HG02759 (cell line): ENCODE data around the gene LMCD1.
A peak's percentile ranks its signal among the peaks of the same experiment; 100 is the strongest.

Experiments
- ATAC-seq: cut with Tn5 transposase; IDR thresholded peaks from one replicate; pipeline ENCODE4 v1.9.1; 2021; ENCODE audit warnings: mild to moderate bottlenecking, moderate library complexity; ENCODE audit not compliant: unreplicated experiment

The LMCD1 gene

DNA sequence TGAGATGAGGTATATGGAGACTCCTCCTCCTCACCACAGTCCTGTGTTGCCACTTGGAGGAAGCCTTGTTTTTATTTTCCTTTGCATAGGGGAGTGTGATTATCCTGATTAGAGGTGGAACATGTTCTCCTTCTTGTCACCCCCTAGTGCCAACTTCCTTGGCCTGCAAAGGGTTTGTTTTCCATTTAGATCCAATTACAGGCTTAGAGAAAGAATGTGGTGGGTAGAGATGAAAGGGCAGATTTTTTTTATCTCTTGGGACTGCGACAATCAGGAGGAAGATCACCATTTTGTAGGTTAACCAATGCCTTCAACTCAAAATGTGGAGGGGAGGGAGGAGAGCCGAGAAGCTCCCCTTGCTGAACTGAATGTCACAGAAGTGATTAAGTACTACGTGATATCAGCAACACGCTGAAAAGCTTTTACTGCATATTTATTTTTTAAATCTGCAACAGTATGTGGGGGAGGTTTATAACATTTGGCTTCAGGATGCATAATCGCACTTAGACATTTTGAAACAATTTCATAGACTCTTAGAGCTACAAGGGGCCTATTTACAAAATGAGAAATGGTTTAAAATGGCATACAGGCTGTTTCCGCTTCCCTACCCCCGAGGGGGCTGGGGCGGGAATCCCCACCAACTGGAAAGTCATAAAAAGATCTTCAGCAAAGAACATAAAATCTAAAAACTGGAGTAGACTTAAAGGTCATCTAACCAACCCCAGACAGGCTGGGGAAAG is 2.4 kb downstream of the LMCD1 start:
- peak; percentile 17 for ATAC-seq

DNA sequence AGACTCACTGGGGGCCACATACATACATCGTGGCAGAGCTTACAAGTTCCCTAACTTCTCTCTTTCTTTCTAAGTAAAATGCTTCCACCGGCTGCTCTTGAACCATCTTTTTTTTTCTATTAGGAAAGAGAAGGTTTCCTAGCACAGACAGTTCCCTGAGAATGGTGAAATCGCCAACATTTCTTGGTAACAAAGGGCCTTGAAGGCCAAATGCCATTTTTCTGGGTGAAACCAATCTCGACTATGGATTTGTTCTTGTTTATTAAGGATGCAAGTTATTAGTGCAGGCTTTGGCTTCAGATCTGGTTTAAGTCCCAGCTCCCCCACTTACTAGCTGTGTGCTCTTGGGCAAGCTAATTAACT is 3.0 kb downstream of the LMCD1 start:
- no peak for ATAC-seq

- ATAC-seq = no peak
These were observed 4.0 kb downstream of the LMCD1 start for GRCh38 chr3:8505621-8506020.

DNA sequence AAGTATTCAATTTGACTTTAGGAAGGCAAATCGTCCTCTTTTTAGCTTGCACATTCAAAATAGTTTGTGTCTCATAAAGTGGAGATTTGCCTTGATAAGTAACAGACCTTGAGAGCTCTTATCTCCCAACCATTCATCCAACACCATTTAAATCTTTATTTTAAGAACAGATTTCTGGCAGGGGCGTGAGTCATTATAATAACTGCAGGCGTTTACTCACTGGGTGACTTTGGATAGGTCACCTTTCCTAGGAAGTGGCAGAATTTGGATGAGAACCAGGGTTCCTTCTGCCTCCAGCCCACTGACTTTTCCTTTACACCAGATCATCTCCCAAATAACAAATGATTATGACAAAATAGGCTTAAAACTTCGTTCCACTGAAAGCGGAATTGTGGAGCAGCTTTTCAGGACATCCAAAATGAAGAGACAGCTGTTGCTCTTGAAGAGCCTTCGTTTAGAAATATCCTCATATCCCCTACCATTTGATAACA is 5.0 kb downstream of the LMCD1 start:
- ATAC-seq = no peak

GRCh38 chr3:8507496-8507895 is 5.9 kb downstream of the LMCD1 start:
- ATAC-seq = no peak

- no peak for ATAC-seq
These were observed 8.3 kb downstream of the LMCD1 start for GRCh38 chr3:8509961-8510360.

GRCh38 chr3:8512234-8512633 is 10.6 kb downstream of the LMCD1 start:
- ATAC-seq = no peak

GRCh38 chr3:8516047-8516661 is 14.5 kb downstream of the LMCD1 start:
- no peak for ATAC-seq

DNA sequence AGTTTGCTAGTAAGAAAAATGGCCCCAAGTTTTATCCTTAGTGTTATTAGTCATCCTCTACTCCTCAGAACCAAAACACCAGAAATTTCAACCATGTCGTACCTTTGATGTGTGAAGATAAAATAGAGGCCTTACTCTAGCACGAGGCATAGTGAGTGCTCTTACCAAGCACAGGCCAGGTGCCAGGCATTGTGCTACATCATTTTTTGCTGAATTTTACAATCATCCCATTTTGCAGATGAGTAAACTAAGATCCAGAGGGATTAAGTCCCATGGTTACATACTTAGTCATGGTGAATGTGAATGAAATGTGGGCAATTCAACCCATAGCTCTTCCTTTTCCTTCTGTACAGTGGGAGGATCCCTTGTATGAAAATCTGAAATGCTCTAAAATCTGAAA is 15.2 kb downstream of the LMCD1 start:
- ATAC-seq = no peak

- ATAC-seq = no peak
These were observed 15.9 kb downstream of the LMCD1 start for GRCh38 chr3:8517487-8517886.

DNA sequence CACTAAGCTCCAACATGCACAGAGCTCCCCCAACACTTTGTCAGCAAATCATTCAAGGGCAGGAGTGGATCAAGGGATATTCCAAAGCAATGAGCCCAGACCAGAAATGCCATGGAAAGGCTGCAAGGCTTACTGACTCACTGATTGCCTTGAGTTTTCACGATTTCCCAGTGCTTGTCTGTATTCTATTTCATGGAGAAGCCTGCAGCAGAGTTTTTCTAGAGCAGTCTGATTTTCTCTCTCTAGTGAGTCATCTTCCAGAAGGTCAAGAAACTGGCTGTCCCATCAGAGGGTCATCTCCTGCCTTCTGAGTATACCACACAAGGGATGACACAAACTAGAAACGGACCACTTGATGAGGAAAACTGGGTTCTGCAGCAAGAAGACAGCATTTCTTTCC is 16.5 kb downstream of the LMCD1 start:
- no peak for ATAC-seq

DNA sequence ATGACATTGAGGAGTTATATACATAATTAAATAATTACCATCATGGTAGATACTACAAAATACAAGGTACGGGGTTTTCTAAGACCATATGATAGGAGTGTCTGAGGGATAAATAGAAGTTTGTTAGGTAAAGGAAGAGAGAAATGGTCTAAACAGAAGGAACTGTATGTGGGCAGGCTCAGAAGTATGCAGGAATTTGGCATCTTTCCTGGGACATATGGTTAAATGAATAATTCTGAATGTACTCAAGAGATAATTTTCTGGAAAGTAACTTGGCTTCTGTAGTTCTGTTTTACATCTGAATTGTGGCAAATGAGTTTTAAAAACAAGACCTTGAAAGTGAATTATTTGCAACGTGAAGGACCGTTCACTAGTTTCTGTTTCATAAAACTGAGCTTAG is 17.5 kb downstream of the LMCD1 start:
- ATAC-seq = no peak

GRCh38 chr3:8519774-8520448 is 18.3 kb downstream of the LMCD1 start:
- ATAC-seq = no peak

- ATAC-seq = no peak
These were observed 19.3 kb downstream of the LMCD1 start for GRCh38 chr3:8520816-8521403.

DNA sequence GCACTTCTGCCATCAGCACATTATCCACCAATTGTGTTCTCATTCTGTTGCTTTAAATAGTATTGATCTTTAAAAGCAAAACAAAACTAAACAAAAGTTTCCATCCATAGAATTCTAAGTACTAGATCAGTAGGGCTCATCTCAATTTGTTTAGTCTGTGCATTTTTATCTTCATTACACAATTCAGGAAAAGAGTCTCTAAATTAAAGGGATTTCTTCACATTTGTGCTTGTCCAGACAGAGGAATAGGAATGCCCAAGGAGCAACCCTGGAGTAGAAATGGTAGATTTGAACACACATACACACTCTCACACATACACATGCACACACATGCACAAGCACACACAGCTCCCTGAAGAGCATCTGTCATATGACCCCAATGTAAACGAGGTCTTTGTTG is 21.4 kb downstream of the LMCD1 start:
- no peak for ATAC-seq

DNA sequence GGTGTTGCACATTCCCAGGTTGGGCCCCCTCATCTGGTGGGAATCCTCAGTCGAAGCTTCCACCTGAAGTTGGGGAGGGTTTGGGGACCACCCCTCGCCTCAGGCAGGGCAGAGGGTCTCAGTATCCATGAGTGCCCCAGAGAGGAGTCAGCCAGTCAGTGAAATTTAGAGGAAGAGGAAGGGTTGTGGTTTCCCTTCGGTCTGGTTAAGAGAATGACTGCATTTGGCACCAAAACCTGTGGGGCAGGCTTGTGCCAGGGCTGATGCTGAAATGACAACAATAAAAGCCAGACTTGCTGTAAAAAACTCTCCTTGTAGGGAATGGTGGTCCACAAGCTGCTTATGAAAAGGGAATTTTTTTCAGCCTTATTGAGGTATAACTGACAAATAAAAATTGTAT is 22.6 kb downstream of the LMCD1 start:
- peak; percentile 41 for ATAC-seq

DNA sequence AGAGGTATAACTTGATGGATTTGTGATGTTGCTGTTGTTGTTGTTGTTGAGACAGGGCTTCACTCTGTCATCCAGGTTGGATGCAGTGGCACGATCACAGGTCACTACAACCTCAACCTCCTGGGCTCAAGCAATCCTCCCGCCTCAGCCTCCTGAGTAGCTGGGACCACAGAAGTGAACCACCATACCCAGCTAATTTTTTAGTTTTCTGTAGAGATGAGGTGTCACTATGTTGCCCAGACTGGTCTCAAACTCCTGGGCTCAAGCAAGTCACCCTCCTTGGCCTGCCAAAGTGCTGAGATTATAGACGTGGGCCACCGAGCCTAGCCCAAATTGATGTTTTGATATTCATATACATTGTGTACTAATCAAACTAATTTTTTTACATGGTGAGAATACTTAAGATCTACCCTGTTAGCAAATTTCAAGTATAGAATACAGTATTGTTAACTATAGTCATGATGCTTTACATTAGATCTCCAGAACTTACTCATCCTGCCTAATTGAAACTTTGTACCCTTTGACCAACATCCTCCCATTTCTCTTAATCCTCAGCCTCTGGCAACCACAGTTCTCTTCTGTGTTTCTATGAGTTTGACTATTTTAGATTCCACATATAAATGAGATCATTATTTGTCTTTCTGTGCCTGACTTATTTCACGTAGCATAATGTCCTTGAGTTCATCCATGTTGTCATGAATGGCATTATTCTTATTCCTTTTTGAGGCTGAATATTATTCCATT is 23.2 kb downstream of the LMCD1 start:
- peak; percentile 70 for ATAC-seq

- no peak for ATAC-seq
These were observed 24.3 kb downstream of the LMCD1 start for GRCh38 chr3:8525893-8526292.

GRCh38 chr3:8529181-8529637 is 27.6 kb downstream of the LMCD1 start:
- ATAC-seq = no peak

- no peak for ATAC-seq
These were observed 28.3 kb downstream of the LMCD1 start for GRCh38 chr3:8529738-8530525.
